ENCODE data around the gene TNFSF11.

DNA sequence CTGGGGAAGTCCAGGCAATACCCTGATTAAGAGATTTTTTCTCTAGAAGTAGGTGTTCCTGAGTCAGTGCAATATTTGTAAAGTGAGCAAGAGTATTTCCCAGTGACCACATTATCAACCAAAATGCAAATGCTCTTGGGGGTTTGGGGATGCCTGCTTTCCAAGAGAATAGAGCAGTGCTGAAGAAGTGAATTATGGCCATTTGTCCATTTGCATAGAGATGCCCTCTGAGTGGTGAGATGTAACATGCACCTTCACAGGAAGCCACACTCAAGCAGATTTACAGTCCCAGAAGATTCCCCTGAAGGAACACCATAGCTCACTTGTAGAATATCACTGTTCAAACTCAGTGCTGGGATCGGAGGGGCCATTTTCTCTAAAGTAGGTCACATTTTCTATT, 71.8 kb downstream of the TNFSF11 start:
- no peak for TF ChIP-seq POLR2A (IDR thresholded peaks at IDR 0.05)
- TF ChIP-seq, protein P1, sequence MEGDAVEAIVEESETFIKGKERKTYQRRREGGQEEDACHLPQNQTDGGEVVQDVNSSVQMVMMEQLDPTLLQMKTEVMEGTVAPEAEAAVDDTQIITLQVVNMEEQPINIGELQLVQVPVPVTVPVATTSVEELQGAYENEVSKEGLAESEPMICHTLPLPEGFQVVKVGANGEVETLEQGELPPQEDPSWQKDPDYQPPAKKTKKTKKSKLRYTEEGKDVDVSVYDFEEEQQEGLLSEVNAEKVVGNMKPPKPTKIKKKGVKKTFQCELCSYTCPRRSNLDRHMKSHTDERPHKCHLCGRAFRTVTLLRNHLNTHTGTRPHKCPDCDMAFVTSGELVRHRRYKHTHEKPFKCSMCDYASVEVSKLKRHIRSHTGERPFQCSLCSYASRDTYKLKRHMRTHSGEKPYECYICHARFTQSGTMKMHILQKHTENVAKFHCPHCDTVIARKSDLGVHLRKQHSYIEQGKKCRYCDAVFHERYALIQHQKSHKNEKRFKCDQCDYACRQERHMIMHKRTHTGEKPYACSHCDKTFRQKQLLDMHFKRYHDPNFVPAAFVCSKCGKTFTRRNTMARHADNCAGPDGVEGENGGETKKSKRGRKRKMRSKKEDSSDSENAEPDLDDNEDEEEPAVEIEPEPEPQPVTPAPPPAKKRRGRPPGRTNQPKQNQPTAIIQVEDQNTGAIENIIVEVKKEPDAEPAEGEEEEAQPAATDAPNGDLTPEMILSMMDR (IDR thresholded peaks at IDR 0.05) = no peak

Data from Peyer's patch (tissue), 4 donors.